H1 (cell line): ENCODE data around the gene TEAD1. TPM values are rescaled to one million over a fixed set of nuclear protein-coding genes. Genes with fewer than 3 reads are reported as not detected.

Source experiments
- BCL11A ChIP-seq, 2 experiments: IDR thresholded peaks; one replicate each; pipeline ENCODE4 v1.6.1; 2011; ENCODE audit warnings: low read depth in 2 of 2, low read length in 2 of 2, mild to moderate bottlenecking in 2 of 2
- BRCA1 ChIP-seq: IDR thresholded peaks from 2 replicates; pipeline ENCODE4 v1.6.1; 2012; ENCODE audit warnings: low read depth, low read length, improper control_type of control experiment
- CBX5 ChIP-seq: fragments of 300-800, 300-1000 bp; sonication (generic); IDR thresholded peaks from 2 replicates; pipeline ENCODE4 v1.7.1; 2016; ENCODE audit warnings: antibody characterized with exemption, low read length, low read depth
- CTCF ChIP-seq, 3 experiments: IDR thresholded peaks; 1 replicate in 2 of 3; 2 replicates in 1 of 3; pipeline versions ENCODE4 v1.5.1 to v1.6.1; 2011; ENCODE audit warnings: low read length in 3 of 3, mild to moderate bottlenecking in 3 of 3, inconsistent platforms in 2 of 3, low read depth in 1 of 3, moderate library complexity in 1 of 3; ENCODE audit not compliant: insufficient read depth in 1 of 3; ENCODE audit errors: control extremely low read depth in 1 of 3
- GTF2F1 ChIP-seq: IDR thresholded peaks from 2 replicates; pipeline ENCODE4 v1.6.1; 2012; ENCODE audit warnings: low read depth, low read length, improper control_type of control experiment, borderline replicate concordance
- KDM1A ChIP-seq: fragments of 200-600, 300-600 bp; sonication (generic); IDR thresholded peaks from 2 replicates; pipeline ENCODE4 v1.7.1; 2016; ENCODE audit warnings: mild to moderate bottlenecking, low read length, borderline replicate concordance
- KDM4A ChIP-seq: IDR thresholded peaks from one replicate; pipeline ENCODE4 v1.7.1; 2012; ENCODE audit warnings: low read depth, mild to moderate bottlenecking, moderate library complexity, low read length, inconsistent platforms; ENCODE audit not compliant: severe bottlenecking
- MAFK ChIP-seq: IDR thresholded peaks from 2 replicates; pipeline ENCODE4 v1.6.1; 2012; ENCODE audit warnings: low read depth, mild to moderate bottlenecking, improper control_type of control experiment, low read length
- NANOG ChIP-seq: IDR thresholded peaks from 2 replicates; pipeline ENCODE4 v1.6.1; 2011; ENCODE audit warnings: low read length, low read depth, mild to moderate bottlenecking, inconsistent platforms; ENCODE audit not compliant: insufficient read depth, poor library complexity, severe bottlenecking
- NRF1 ChIP-seq: IDR thresholded peaks from 2 replicates; pipeline ENCODE4 v1.6.1; 2011; ENCODE audit warnings: mild to moderate bottlenecking, low read depth, low read length, improper control_type of control experiment
- RFX5 ChIP-seq: IDR thresholded peaks from 2 replicates; pipeline ENCODE4 v1.6.1; 2011; ENCODE audit warnings: low read depth, low read length, improper control_type of control experiment, borderline replicate concordance
- RNF2 ChIP-seq: fragments of 200-900, 300-1000 bp; sonication (generic); IDR thresholded peaks from 2 replicates; pipeline ENCODE4 v1.7.1; 2016; ENCODE audit warnings: borderline replicate concordance, low read depth, mild to moderate bottlenecking, antibody characterized with exemption, low read length; ENCODE audit not compliant: poor library complexity, severe bottlenecking; ENCODE audit errors: missing control alignments
- SIN3A ChIP-seq, 2 experiments: IDR thresholded peaks in 1 of 2; conservative IDR thresholded peaks in 1 of 2; 2 replicates each; pipeline ENCODE4 v1.6.1; 2011 to 2012; ENCODE audit warnings: low read length in 2 of 2, improper control_type of control experiment in 1 of 2, low read depth in 1 of 2, mild to moderate bottlenecking in 1 of 2
- SP1 ChIP-seq: IDR thresholded peaks from 2 replicates; pipeline ENCODE4 v1.6.1; 2011; ENCODE audit warnings: low read depth, low read length
- SP4 ChIP-seq: IDR thresholded peaks from 2 replicates; pipeline ENCODE4 v1.6.1; 2012; ENCODE audit warnings: low read length, inconsistent platforms
- TAF7 ChIP-seq: optimal IDR thresholded peaks from 2 replicates; pipeline ENCODE3; 2011; ENCODE audit warnings: low read depth, mild to moderate bottlenecking, inconsistent platforms, low read length, moderate library complexity, borderline replicate concordance
- TEAD4 ChIP-seq: IDR thresholded peaks from 2 replicates; pipeline ENCODE4 v1.6.1; 2012; ENCODE audit warnings: low read depth, low read length, inconsistent platforms, mixed read lengths
- ZNF274 ChIP-seq: IDR thresholded peaks from 2 replicates; pipeline ENCODE4 v1.7.0; 2012; ENCODE audit warnings: low read length, borderline replicate concordance; ENCODE audit errors: extremely low read depth
- polyA plus RNA-seq, 7 experiments: library from polyadenylated mRNA; depleted of rRNA in 3 of 7; stranded (reverse) in 5 of 7; unstranded in 2 of 7; fragments of >200 nt in 5 of 7; fragments of 200-250 nt in 2 of 7; gene quantifications; 1 replicate in 5 of 7; 2 replicates in 1 of 7; 4 replicates in 1 of 7; pipeline versions ENCODE4 v1.2.1 to v1.2.3, GENCODE V29; 2011 to 2013; ENCODE audit warnings: missing spikeins in 2 of 7, mixed read lengths in 2 of 7
- total RNA-seq: library from RNA; stranded (reverse); fragmentation: NEBNext Ultra II Directional; extraction: Animal tissue kit (Norgen Biotek cat#: 25700); gene quantifications from 2 replicates; pipeline ENCODE4 v1.2.1, GENCODE V29; 2021
- TF ChIP-seq, protein P1 (sequence below): IDR thresholded peaks from 2 replicates; pipeline ENCODE4 v1.6.1; 2012; ENCODE audit warnings: low read length, inconsistent platforms

Gene TEAD1
- total and polyA plus RNA-seq, 2 of the 8 experiments (the other 6 are each of a cell fraction or from before 2014, with no cell fraction given) = 15.6 to 67.4 TPM

DNA sequence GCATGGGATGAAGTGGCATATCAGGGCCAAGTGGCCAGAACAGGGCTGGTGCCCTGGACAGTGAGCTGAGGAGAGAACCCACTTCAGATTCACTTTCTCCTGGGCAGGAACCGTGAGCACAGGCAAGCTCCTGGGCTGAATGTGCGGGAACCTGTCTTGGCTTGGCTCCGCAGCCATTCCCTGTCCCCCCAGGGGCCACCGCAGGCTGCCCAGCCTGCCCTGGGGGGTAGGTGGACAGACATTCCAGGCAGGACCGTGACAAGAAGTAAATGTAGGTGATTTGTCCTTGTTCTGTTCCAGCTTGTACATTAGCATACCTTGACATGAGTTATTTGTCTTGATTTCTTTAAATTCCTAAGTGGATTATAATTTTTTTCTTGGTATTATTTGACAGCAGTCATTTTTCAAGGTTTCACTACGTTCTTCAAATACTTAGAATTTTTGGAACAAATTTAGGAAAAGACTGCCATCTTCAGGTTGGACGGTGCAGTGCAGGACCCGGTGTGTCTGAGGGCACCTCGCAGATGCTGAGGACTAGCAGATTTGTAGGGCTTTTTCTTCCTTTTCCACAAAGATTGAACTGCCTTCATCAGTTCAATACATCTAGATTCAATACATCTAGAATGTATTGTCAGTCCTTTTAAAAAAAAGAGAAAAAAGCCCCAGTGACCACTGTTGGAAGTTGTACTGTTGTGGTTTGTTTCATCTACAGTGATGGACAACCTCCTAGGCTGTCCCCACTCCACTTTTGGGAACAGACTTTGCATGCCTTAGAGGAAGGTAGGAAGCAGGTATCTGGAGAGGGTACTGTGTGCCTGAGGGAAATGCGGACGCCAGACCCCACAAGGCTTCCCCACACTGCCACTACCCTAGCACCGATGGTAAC lies 219.8 kb downstream of the TEAD1 start (continued):
- peak; percentile 72 to 77 (median 75) for TF ChIP-seq CTCF (IDR thresholded peaks at IDR 0.05; ENCODE audit: control extremely low read depth in 1 of 3, insufficient read depth in 1 of 3, low read depth in 1 of 3, low read length in 3 of 3)
- TF ChIP-seq NANOG = no peak
- no peak for TF ChIP-seq SP1
- TF ChIP-seq BCL11A (IDR thresholded peaks at IDR 0.05; ENCODE audit: low read depth in 2 of 2, low read length in 2 of 2) = no peak
- TF ChIP-seq SIN3A (conservative IDR thresholded peaks at IDR 0.05 in 1 of 2, IDR thresholded peaks at IDR 0.05 in 1 of 2; ENCODE audit: low read depth in 1 of 2, low read length in 2 of 2) = peak in 1 of 2 experiments; percentile 65; a peak in 1 of 4 replicates
- no peak for TF ChIP-seq NRF1
- TF ChIP-seq RNF2 = no peak
- TF ChIP-seq SP4 = no peak
- TF ChIP-seq ZNF274 = no peak
- no peak for TF ChIP-seq MAFK
- TF ChIP-seq GTF2F1 = no peak
- TF ChIP-seq KDM1A = no peak
- no peak for TF ChIP-seq TAF7
- TF ChIP-seq BRCA1 = no peak
- peak; percentile 89 for TF ChIP-seq TEAD4
- TF ChIP-seq, protein P1, sequence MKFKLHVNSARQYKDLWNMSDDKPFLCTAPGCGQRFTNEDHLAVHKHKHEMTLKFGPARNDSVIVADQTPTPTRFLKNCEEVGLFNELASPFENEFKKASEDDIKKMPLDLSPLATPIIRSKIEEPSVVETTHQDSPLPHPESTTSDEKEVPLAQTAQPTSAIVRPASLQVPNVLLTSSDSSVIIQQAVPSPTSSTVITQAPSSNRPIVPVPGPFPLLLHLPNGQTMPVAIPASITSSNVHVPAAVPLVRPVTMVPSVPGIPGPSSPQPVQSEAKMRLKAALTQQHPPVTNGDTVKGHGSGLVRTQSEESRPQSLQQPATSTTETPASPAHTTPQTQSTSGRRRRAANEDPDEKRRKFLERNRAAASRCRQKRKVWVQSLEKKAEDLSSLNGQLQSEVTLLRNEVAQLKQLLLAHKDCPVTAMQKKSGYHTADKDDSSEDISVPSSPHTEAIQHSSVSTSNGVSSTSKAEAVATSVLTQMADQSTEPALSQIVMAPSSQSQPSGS = no peak
- no peak for TF ChIP-seq RFX5
- no peak for TF ChIP-seq KDM4A
- no peak for TF ChIP-seq CBX5
